Stimulated activated CD4-positive, alpha-beta T cell treated with anti-CD3 and anti-CD28 coated beads, TNF-alpha, amount 100 ng/mL, for 1 hour (primary cell): ENCODE measurements around the gene PHC2.
A peak's percentile ranks its signal among the peaks of the same experiment; 100 is the strongest.

Experiments
- DNase-seq, 3 donors: peaks; one replicate each; pipeline ENCODE4 v3.0.0-alpha.2; 2020; ENCODE audit warnings: low read depth in 3 of 3, low spot score in 1 of 3

The PHC2 gene

DNA sequence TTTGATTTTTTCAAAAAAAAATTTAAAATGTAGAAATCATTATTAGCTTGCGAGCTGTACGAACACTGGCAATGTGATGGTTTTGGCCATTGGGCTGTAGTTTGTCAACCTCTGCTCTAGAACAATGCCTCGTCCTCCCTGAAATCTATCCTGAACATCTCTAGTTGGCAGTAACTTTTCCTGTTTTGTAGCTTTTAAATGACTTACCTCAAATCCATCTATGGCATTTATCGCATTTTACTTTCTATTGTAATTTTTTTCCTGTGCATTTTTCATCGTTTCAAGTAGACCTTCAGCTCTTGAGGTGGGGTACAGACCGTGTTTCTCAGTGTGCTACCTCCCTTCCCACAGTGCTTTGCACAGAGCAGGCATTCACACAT is 79.6 kb downstream of the PHC2 start:
- DNase-seq: no peak

DNA sequence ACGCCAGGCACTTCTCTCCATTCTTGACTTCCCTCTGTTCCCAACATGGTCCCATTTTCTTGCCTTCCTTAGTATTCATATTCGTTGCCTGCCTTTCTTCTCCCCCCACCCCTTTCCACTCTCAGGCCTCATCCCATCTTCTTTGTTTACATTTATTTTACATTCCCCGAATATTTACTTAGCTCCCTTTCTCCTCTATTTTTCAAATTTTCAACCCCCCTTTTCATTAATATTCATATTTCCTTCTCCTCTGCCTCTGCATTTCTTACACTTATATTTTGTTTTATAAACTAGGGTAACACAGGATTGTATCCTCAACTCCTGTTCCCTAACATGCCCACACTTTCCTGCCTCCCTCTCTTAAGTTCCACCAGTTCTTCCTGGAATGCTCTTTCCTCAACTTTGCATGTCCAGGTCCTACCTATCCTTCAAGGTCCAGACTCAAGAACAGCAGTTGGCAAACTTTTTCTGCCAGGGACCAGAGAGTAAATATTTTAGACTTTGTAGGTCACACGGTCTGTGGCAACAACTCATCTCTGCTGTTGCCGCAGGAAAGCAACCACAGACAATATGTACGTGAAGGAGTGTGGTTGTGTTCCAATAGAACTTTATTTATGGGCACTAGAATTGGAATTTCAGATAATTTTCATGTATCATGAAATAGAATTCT is 80.1 kb downstream of the PHC2 start:
- DNase-seq: no peak

DNA sequence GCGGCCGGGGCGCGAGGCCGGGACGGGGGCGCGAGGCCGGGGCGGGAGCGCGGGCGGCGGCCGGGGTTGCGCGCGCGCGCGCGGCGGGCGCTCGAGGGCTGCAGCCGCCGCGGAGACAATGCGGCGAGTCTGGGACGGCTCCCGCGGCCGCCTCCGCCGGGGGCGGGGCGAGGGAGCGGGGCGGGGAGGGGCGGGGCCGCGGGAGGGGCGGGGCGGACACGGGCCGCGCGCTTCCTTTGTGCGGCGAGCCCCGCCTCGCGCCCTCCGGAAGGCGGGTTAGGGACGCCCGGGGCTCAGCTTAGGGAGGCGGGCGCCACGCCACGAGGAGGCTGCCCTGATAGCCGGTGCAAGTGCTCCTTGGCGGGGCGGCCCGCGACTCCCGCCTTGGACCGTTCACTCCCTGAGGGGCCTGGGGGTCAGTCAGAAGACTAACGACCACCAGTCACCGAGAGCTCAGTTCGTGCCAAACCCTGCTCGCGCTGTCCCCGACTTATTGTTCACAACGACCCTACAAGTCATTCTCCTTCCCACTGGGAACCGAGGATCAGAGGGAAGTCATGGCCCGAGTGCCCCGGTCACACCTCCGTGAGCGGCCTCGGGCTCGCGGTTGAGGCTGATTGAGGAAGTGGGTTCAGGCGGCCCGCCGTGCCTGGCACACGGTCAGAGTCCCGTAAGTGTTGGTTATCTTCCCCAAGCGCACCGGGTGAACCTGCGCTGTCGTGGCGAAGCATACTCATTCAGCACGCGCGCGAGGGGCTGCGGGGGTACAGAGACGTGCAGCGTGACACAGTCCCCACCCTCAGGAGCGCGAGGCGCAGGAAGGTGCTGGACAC is 80.9 kb downstream of the PHC2 start:
- peak; percentile 43 to 70 (median 68) for DNase-seq

DNA sequence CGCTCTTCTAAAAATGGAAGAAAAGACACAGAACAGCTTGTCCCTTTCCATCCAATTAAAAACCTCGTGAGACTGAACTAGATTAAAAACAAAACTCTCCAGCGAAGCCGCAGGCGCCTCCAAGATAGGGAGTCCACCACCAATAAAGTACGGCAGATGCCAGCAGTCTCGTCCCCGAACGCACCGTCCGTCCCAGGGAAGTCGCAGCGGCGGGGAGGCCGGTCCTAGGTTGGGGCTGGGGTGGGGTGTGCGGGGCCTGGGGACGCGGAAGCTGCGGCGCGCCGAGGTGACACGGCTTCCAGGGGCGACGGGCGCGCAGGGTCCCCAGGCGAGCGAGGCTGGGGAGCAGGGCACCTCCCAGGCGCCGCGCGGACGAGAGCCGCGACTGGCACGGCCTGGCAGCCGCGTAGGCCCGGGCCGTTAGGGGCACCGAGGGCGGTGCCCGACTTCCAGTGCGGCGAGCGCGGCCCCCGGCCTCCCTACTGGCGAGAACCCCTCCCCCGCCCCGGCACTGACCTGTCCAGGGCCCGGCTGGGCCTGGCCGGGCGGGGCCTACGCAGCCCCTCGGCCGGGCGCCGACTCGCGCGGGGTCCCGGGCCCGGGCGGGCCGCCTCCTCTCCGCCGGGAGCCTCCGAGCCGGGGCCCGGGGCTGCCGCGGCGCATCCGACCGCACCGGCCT is 81.7 kb downstream of the PHC2 start:
- peak in 2 of 3 donors; percentile 6 to 22 for DNase-seq

DNA sequence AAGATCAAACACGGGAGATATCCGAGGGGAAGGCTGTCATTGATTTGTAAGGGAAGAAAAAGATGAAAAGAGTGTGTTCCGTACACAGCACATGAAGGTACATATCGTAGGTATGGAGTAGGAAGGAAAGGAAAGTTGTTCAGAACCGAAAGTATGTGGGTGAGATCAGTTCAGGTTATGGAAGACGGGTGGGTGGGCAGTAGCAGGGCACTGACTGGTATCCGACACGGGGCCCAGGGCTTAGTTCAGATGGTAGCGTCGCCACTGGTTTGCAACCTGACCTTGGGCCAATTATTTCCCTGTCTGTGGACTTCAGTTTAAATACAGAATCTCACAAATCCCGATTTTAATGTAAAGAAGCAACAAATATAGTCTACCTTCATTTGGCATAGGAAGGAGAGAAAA is 82.2 kb downstream of the PHC2 start:
- peak in 1 of 3 donors; percentile 16 for DNase-seq

DNA sequence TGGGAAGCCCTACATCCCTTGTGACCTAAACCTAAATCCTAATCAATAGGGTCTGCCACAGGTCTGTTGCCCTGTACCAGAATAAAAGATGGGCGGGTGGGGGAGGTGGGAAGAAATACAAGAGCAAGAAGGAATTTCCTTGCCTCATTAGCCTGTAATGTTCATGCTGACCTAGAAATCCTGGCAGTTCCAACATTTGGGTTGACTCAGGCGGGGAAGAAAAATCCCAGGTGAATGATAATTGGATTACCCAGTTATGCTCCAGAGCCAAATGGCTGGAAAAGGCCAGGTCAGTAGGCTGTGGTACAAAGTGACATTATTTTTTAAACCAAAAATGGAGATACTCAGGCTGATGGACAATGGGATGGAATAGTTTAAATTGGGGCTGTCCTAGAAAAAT is 82.7 kb downstream of the PHC2 start:
- no peak for DNase-seq

DNA sequence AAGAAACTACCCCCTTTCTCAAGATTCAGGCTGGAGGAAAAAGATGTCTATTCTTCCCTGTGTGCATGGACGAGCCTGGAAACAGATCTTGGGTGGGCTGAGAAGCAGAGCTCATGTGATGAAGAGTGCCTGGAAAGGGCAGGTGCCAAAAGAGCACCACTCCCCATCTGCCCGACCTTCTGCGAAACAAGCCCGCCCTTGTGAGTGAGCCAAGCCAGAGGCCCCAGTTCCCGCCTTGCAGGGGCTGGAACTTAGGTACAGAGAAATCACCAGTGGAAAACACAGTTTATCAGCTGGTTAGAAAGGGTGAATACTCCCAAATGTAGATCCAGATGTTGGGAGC is 83.3 kb downstream of the PHC2 start:
- no peak for DNase-seq

DNA sequence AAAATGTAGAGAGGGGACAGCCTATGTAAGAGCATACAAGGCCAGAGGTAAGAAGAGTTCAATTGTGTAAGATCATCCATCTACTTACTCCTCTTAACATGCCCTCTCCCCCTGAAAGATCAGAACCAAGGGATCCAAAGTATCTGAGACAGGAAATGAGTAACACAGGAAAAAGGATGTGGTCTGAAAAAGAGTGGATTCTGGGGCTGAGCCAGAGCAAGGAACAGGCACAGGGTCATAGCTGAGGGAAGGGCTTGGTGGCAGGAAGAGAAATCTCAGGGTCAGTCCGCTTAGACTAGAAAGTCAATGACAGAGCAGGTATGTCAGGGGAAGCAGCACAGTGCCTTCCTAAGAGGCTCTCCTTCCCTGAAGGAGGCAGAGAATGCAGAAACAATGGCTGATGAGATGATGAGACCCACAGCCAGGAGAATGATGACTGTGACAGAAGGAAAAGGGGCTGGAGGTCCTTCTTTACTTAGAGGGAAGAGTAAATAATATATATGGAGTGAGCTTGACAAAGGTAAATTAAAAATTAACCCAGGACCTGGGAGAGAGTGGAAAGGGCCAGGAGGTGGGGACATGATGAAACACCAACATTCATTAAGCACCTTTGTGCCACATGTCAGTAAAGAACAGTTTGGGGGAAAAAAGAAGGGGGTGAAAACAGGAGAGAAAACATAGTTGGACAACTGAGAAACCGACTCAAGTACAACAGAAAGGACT is 83.8 kb downstream of the PHC2 start:
- DNase-seq: no peak

DNA sequence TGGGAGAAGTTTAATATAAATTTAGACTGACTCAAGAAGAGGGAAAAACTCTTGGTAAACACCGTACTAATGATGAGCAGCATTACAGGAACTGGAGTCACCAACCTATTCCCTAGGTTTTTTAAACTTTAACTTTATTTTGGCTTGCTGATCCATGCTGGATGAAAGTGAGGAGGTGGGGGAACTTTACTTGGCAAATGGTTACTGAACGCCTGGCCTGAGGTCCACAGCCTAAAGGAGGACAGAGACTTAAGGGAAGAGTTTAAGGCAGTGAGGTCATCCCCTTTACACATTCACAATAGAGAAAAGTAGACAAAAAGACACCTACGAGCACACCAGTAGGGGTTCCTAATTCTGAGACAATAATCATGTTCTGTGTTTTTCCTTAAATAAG is 84.4 kb downstream of the PHC2 start:
- no peak for DNase-seq

DNA sequence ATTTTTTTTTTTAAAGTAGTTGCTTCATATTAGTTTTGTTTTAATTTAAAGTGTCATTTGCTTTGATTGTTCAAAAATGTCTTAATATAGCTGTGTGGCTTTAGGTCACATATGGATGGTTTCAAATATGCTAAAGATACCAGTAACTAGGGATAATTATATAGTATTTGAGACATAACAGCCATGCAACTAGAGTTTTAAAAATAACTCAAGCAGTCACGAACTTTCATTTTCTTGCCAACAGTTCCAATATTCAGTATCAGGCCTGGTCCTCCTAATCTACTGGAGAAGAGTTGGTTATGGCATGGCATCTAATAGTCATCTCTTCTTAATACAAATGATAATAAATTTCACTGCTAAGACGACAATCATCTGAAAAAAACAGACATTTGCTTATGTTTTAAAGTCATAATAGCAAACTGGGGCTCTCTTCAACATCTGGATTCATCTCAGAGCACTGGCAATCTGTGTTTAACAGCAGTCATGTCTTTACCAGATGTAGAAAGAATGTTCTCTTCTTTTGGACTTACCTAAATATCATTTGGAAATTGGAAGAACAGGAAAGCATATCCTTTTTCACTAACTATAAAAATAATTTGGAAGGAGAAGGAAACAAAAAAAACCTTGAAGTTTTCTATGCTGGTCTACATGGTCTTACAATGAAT is 85.9 kb downstream of the PHC2 start:
- no peak for DNase-seq

DNA sequence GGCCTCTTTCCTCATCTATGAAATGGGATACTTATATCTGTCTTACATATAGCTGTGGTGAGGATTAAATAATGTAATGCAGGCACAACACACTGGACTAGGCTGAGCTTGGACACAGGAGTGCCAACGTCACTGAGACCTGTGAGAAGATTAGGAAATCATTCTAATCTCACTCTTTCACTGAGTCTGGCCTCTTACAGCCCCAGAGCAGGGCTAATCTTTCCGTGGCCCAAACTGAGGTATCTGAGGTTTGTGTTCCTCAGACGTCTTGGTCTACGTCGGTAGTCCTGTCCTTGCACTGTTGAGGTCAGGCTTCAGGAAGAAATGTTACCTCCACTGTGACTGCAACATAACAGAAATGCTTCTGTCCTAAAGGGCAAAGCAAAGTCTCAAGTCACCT is 87.4 kb downstream of the PHC2 start:
- no peak for DNase-seq

DNA sequence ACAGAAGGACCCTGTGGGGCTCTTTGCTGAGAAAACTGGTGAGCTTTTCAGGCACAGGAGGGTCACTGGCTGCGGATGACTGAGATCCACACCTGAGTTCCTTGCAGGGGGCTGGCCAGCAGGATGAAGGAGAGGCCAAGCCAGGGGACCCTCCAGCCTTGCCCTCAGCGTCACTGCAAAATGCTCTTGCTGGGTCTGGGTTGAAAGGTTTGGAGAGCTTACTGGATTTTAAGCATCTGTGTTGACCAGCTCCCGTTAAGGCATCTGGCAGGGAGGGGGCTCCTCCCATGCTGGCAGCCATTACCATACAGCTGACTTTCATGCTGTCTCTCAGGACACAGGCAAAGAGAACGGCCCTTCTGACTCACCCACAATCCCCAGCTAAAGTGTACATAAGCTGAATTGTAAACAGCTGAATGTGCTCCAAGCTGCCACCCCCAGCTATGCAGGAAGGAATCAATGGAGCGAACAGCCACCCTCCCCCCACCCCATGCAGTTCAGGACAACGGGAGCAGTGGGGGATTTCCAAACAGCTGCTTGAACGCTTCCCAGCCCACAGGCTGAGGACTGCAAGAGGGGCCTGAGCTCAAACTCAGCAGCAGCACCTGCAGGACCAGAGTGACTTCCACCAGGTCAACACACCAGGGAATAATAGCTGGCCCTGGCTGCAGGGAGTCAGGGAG is 88.7 kb downstream of the PHC2 start:
- DNase-seq: no peak

DNA sequence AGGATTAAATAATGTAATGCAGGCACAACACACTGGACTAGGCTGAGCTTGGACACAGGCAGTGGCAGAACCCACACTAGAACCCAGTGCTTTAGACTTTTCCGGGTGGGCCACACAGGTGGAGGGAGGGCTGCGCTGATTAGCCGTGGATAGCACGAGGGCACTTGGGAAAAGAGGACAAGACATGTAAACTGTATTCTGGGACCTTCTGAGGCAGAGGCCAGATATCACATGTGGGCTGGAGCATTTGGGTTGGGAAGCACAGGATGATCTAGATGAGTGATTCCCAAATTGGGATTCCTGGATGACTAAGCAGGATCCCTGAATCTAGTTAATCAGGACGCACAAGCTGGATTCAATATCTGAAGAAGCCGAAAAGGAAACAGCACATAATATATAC is 89.7 kb downstream of the PHC2 start:
- no peak for DNase-seq

DNA sequence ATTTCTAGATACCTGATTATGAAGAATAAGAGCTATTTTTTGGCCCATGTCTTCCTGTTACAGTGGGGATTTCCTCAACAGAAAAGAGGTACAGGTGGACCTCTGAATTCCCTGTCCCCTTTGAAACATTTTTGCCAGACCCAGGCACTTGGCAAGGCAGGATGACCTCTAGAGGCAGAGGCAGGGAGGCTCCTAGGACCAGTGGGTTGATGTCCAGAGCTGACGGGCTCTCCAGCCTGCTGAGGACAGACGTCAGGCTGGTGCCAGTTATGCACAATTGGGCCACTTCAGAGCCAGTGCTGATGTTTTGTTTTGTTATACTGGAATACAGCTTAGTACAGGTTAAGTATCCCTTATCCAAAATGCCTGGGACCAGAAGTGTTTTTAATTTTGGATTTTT is 91.5 kb downstream of the PHC2 start:
- no peak for DNase-seq

DNA sequence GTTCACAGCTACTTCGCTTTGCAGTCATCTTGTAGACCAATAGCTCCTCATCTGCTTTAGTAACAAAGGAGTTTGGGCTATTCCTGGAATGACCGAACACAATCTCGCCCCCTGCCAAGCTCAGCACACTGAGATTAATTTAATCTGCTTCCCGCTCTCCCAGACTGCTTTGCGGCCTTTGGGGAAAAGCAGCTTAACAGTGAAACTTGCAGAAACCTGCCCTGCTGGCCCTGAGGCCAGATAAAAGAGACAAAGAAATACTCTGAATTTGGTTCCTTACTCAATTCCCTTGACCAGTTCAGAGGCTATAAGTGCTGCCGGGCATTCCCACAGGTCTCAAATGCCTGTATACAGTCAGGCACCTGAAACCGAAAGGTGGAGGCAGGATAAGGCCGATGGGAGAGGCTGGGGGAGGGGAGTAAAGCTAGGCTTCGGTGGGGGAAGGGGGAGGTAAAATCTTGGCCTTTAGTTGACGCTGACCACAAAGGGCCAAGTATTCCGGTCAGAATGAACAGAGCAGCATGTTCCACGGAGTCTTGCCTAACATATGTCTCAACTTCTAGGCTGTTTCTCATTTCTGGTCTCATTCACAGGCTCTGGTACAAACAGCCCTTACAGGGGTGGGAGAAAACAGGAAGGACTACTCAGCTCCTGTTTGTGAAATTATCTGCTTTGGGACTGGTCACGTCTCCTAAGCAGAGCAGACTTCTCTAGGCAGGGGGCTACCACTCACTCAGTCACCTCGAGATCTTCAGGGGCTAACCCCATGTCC is 92.3 kb downstream of the PHC2 start:
- no peak for DNase-seq

DNA sequence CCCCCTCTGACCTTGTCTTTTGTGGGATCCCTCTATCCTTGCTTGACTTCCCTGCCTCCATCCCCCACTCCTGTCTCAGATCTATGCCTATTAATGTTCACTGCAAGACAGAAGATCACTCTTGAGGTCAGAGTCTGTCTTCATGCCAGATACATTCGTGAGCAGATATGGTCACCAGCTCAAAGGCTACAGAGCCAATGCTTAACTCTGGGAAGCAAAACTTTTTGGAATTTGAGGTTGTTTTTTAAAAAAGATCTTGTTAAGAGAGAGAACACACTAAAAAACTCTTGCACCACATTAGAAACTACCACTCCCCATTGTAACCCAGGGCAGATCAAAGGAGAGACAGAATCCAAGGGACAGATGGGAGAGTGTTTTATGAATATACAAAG is 92.9 kb downstream of the PHC2 start:
- no peak for DNase-seq

DNA sequence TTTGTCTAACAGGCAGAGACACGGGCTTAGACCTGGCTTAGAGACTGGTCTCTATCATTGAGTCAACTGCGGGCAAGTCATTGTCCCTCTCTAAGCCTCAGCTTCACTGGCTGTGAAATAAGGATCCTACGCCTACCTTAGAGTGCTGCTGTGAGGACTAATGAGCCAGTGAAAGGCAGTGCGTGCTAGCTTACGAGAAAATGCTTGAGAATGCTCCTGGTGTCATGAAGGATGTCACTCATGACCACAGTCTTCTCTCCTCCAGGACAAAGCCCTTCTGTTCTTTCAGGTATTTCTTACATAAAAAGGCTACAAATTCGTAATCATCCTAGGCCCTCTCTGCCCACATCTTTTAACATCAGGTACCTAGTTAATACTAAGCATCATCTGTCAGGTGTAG is 93.5 kb downstream of the PHC2 start:
- no peak for DNase-seq

DNA sequence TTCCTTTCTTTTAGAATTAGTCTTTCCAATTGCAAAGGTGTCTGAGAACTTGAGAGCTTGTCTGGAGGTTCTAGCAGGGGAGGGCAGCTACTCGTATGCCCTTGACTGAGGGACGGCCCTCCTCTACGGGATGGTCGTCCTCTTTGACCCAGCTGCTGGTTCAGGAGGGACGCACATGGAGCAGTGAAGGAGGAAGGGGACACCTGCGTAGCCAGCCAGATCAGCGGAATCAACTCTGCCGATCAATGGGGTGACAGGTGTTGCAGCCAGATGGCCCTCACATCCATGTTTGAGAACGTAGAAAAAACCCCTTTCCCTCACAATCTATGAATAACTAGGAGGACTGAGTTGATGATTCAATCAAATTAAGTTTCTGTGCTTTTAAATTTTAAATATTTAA is 94.3 kb downstream of the PHC2 start:
- DNase-seq: no peak

DNA sequence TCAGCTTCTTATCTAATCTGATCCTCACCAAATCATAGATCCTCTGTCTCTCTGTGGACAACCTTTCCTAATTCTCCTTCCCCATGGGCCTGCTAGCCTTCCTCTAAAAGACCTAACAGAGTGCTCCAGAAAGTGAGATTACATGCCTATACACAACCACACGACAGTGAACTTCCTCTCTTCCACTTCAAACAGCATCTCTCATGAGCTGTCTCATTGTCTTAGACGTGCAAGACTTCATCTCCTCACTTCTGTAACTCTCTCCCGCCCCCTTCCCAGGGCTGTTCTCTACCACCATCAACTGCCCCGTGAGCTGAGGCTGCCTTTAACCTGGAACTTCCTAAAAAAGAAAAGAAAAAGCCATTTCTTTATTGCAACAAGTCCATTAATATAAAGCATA is 95.9 kb downstream of the PHC2 start:
- no peak for DNase-seq

DNA sequence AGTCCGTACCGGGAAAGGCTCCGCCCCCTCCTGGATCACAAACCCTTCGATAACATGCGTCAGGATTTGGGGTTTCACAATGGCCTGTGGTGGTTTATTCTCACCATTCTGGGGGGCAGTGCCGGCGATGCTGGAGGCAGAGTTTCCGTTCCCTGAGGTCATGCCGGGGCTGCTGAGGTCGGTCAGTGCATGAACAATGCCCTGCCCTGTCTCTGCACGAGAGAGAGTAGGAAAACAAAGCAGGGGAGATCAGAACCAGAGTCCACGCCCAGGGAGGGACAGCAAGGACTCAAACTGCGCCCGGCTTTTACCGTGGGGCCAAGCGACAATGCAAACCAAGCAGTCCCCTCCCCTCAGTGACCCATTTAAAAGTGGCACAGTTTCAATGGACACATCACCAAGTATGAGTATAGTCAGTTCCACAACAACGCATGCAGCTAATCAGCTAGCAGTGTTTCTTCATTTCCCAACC is 96.8 kb downstream of the PHC2 start:
- DNase-seq: no peak
